ENCODE results near the gene NCLN. TPM values are rescaled to one million over a fixed set of nuclear protein-coding genes. Genes with fewer than 3 reads are reported as not detected.
A peak's percentile ranks its signal among the peaks of the same experiment; 100 is the strongest.

NCLN gene
- total RNA-seq, 3 donors from 2014 or later = 52.6 to 103 (median 94.4) TPM

GRCh38 chr19:3176715-3177501, 8.8 kb upstream of the NCLN start:
- no peaks in the 10 kb centered on the region for H3K9me3 ChIP-seq
- no peaks in the 10 kb centered on the region for H3K36me3 ChIP-seq (ENCODE audit: low read depth)
- TF ChIP-seq CTCF (IDR thresholded peaks at IDR 0.05) = no peak
- DNase-seq (peak; percentile 46 to 80 (median 61)), ATAC-seq (peak; percentile 76)
- intact Hi-C loops (cut with DNase I, micrococcal nuclease) = no loop called here
- peaks cover 17% of the 10 kb centered on the region for H3K4me1 ChIP-seq (ENCODE audit: low read depth)
- no peak overlapping the region for H3K4me3 ChIP-seq

DNA sequence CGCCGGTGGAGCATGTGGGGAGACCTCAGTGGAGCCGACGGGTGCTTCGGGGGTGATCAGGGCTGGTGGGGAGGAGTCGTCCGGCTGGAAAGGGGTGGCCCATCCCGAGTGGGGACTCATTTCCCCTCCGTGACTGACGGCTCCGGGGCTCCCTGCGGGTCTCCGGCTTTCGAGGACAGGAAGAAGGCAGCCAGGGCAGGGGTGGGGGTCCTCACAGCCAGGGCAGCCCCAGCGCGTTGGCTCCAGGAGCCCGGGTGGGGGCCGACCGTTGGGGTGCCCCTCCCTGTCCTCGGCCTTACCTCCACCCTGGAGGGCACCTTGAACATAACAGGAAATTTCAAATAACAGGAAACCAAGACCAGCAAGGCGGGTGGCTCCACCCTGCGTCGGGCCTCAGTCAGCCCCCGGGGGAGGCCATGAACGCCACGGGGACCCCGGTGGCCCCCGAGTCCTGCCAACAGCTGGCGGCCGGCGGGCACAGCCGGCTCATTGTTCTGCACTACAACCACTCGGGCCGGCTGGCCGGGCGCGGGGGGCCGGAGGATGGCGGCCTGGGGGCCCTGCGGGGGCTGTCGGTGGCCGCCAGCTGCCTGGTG, 7.3 kb upstream of the NCLN start, which contains the start of gene S1PR4:
Gene S1PR4 (plus strand): TSS at position 393 of the 596 bp plus-strand sequence. CDS start 24 bp downstream, at position 417.
- ATAC-seq (peak; percentile 66), DNase-seq (peak in 2 of 3 donors; percentile 52 to 80)
- Histone ChIP-seq H3K36me3 (ENCODE audit: low read depth) (no peaks in the 10 kb centered on the region), H3K4me3 (peak within 1 kb of the TSS; percentile 1), H3K4me1 (ENCODE audit: low read depth) (peaks cover 17% of the 10 kb centered on the region), H3K9me3 (no peaks in the 10 kb centered on the region)
- TF ChIP-seq CTCF (IDR thresholded peaks at IDR 0.05) = no peak
- intact Hi-C loops (cut with DNase I, micrococcal nuclease) = no loop called here

GRCh38 chr19:3178973-3179738, 6.6 kb upstream of the NCLN start:
- Histone ChIP-seq H3K9me3 (no peaks in the 10 kb centered on the region), H3K36me3 (ENCODE audit: low read depth) (no peaks in the 10 kb centered on the region), H3K4me1 (ENCODE audit: low read depth) (peaks cover 17% of the 10 kb centered on the region), H3K4me3 (peak overlapping the region; percentile 1)
- peak; percentile 11 for ATAC-seq
- intact Hi-C loops (cut with DNase I, micrococcal nuclease) = no loop called here
- no peak for TF ChIP-seq CTCF (IDR thresholded peaks at IDR 0.05)
- peak in 1 of 3 donors; percentile 34 for DNase-seq

GRCh38 chr19:3179739-3180293, 5.9 kb upstream of the NCLN start:
- DNase-seq (peak in 1 of 3 donors; percentile 39), ATAC-seq (peak; percentile 17)
- Histone ChIP-seq H3K36me3 (ENCODE audit: low read depth) (no peaks in the 10 kb centered on the region), H3K4me3 (no peak overlapping the region), H3K4me1 (ENCODE audit: low read depth) (peaks cover 21% of the 10 kb centered on the region), H3K9me3 (no peaks in the 10 kb centered on the region)
- no peak for TF ChIP-seq CTCF (IDR thresholded peaks at IDR 0.05)
- intact Hi-C loops (cut with DNase I, micrococcal nuclease) = no loop called here

Data from mucosa of descending colon (tissue), 3 donors.